Renal cortex interstitium (tissue), 15 donors: ENCODE results near the gene GCKR. TPM values are rescaled to one million over a fixed set of nuclear protein-coding genes. Genes with fewer than 3 reads are reported as not detected.

Source experiments
- DNase-seq, 11 donors: peaks; one replicate each; pipeline ENCODE4 v3.0.0-alpha.2; 2013; ENCODE audit warnings: low read depth in 9 of 11, low spot score in 4 of 11; ENCODE audit errors: extremely low read depth in 1 of 11
- long read RNA-seq, 16 experiments: transcript quantifications; one replicate each; lab custom pipeline, GENCODE V29; 2026
- polyA plus RNA-seq, 3 donors: library from polyadenylated mRNA; unstranded; fragments of 120-200 nt; gene quantifications; one replicate each; pipeline ENCODE4 v1.2.1, GENCODE V29; 2013; ENCODE audit not compliant: insufficient read length in 3 of 3

The GCKR gene
- under 1 TPM in 2 of 3 donors, not detected in 1; 0.20 to 0.38 TPM for polyA plus RNA-seq
- long read RNA-seq, donor 1, result 0 reads
- long read RNA-seq, donor 2, result 0 reads
- long read RNA-seq, donor 3, result 0 reads
- long read RNA-seq, donor 4, result 0 reads
- long read RNA-seq, donor 5, result 0 reads
- long read RNA-seq, donor 6, result 0 reads
- long read RNA-seq, donor 7, result 0 reads
- long read RNA-seq, donor 8, result 0 reads
- long read RNA-seq, donor 9, result 0 reads
- long read RNA-seq, donor 10, result 0 reads
- long read RNA-seq, donor 11, result 0 reads
- long read RNA-seq, donor 12, result 0 reads
- long read RNA-seq, donor 13, result 0 reads
- long read RNA-seq, donor 14, result 0 reads
- long read RNA-seq, donor 15, result 0 reads
- long read RNA-seq, donor 16, result 0 reads

DNA sequence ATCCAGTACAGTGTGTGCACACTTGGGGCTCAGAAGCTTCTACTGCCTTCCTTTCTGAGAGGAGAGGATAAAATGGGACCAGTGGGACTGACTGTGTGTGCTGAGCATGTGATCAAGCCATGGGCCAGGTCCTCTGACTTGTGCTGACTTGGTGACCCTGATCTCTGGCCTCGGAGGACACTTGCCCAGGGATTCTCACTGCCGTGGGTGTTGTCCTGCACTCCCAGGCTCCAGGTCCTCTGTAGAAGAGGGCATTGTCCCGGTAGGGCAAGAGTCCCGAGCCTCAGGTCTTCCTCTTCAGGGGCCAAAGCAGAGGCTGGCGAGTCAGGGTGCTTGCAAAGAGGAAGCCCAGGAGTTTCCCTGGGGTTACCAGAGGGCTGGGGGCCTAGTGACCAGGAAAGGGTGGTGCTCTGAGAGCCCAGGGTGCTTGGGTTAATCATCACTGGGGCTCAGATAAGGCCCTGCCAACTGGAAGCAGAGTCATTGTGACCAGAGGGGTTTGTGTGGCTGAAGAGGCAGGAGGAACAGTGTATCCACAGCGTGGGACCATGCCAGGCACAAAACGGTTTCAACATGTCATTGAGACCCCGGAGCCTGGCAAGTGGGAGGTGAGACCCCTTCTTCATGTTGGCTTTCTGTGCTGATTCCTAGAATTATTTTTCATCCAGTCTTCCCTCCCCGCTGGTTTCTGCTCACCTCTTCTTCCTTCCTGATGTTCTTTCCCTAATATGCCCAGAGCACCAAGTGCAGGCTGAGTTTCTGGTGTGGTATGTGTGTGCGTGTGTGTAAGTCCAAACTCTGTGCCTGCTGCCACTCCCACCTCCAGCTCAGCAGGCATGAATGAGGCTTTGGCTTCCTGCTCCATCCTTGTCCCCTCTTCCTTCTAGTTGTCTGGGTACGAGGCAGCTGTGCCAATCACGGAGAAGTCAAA is at the start of gene GCKR:
Gene GCKR, plus strand, starts transcription at position 483 of the 931 bp plus-strand sequence. Its CDS starts 66 bp downstream, at position 549.
- no peak for DNase-seq

DNA sequence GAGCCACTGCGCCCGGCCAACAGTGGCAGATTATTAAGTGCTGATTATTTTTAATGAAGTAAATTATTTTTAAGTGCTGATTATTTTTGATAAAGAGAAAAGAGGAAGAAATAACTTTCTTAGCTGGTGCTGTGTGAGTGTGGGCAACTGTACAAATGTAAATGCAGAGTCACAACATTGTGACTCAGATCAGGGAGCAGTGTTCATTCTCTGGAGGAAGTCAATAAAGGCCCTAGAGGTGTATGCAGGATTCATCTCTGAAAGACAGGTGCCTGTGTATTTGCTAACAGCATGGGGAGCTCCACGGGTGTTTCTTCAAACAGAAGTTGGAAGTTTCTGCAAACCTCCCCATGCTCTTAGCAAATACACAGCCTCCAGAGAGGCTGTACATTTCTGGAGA is 48.3 kb upstream of the GCKR start:
- no peak for DNase-seq

- DNase-seq, result no peak
Observed at GRCh38 chr2:27451095-27451494, 45.5 kb upstream of the GCKR start.

DNA sequence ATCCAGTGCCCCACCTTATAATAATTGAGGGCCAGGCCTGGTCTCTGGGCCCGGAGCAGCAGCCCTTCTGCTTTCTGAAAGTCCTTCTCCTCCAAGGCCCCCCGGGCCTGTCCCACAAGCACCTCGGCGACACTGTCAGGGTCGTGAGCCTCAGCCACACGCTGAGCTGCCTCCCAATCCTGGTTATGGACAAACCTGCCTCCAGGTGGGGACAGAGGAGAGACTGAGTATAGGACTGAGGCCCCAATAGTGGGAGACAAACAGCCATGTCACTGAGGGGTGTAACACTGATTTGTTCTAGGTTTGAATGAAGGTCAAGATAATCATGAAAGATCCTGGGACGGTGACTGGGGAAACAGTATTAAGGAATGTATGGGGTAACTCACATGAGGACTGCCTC is 42.7 kb upstream of the GCKR start:
- no peak for DNase-seq

- no peak for DNase-seq
Observed at GRCh38 chr2:27461118-27461517, 35.5 kb upstream of the GCKR start.

DNA sequence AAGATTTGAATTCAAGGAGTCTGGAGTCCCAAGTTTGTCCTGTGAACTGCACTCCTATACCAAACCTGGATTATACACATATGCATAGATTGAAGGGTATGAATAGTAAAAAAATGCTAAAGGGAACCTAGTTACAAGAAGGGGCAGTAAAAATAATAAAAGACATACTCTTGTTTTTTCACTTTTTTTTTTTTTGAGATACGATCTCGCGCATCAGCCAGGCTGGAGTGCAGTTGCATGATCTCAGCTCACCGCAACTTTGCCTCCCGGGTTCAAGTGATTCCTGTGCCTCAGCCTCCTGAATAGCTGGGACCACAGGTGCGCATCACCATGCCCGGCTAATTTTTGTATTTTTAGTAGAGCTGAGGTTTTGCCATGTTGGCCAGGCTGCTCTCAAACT is 32.2 kb upstream of the GCKR start:
- no peak for DNase-seq

- no peak for DNase-seq
Observed at GRCh38 chr2:27471961-27472360, 24.7 kb upstream of the GCKR start.

GRCh38 chr2:27485496-27485895 is 11.1 kb upstream of the GCKR start:
- DNase-seq, result no peak

GRCh38 chr2:27489118-27489497 is 7.5 kb upstream of the GCKR start:
- DNase-seq, result peak in 1 of 11 donors; percentile 15

DNA sequence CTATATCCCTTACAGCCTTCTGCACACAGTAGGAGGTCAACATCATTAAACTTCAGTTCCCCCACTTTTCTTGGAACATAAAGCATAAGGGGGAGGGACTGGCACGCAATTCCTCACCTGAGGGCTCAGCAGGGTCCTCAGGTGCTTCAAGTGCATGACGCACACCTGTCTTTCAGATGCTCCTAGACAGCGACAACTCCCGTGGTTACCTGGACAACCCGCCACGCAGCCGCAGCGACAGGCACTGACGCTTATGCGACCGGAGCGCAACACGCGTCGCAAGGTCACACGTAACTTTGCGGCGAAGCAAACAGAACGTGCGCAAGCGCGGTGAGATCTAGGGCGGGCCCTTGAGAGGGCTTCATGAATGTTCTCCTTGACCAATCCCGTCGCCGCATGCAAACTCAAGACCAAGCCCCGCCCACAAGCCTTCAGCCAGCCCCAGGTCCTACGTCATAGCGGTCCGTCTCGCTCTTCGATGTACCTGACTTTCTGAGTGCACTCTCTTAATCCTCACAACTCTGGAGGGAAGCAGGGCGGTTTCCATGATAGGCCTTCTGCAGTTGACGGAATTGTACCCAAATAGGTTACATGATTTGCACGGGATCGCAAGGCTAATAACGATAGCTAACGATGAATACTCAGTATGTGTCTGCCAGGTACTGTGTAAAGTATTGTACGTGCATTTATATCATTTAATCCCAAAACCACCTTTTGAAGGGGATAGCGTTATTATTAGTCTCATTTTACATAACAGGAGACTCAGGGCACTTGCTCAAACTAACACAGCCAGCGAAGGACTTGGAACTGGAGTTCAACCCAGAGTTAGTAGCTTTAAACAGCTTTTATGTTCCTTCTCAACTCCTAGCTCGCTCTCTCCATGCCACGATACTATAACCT is 6.9 kb upstream of the GCKR start, which contains the start of gene IFT172:
Gene IFT172, minus strand, starts transcription at position 246 of the 900 bp plus-strand sequence. Its CDS starts 90 bp downstream, at position 156.
- peak; percentile 95 to 99 (median 98) for DNase-seq

DNA sequence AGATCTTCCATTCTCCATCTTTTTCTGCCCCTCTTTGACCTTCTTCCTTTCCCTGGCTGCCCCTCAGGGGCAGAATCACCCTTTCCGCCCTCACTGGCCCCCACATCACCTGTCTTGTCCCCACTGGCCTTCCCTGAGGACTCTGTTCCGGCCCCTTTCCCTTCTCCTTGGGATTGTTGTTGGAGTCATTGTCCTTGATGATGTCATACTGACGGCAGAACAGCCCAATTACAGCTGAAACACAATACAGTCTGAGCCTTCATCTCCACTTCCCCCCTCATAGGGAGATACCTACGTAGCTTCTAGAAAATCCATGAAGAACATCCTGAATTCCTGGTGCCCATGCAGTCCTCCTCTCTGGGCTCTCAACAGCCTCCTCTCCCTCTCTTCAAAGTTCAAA is 4.1 kb upstream of the GCKR start:
- DNase-seq, result no peak

GRCh38 chr2:27493948-27494283 is 2.7 kb upstream of the GCKR start:
- DNase-seq, result no peak

DNA sequence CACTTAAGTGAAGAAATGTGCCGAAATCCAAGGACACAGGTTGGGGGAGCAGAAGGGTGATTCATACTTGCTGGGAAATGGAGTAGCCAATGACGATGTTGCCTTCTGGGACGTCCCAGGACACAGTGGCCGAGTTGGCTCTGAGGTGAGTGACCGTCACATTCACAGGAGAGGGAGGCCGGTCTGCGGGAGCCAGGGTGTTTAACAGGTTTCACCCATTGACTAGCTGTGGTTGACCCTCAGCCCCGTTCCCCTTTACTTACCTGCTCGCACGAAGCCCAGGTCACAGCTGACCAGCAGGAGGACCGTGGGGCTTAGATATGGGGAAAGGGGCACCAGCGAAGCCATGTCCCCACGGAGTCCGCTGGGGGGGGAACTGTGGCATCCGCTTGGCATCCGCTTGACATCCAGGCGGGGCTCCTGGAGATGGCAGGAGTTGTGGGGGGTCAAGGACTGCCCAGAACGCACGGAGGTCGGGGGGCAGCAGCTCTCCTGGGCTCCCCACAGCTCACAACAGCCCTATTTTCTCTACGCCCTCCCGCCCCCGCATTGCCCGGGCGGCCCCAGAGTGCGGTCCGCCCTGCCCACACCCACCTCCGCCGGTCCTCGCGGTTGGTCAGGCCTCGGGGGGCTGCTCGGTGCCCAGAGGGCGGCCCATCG is 2.2 kb upstream of the GCKR start:
- DNase-seq, result no peak

- DNase-seq, result peak in 1 of 11 donors; percentile 36
Observed at GRCh38 chr2:27494944-27495554, 1.6 kb upstream of the GCKR start, which contains the start of gene FNDC4. Gene FNDC4 (minus strand): TSS chr2:27495200. CDS start chr2:27494679, 521 bp downstream.

DNA sequence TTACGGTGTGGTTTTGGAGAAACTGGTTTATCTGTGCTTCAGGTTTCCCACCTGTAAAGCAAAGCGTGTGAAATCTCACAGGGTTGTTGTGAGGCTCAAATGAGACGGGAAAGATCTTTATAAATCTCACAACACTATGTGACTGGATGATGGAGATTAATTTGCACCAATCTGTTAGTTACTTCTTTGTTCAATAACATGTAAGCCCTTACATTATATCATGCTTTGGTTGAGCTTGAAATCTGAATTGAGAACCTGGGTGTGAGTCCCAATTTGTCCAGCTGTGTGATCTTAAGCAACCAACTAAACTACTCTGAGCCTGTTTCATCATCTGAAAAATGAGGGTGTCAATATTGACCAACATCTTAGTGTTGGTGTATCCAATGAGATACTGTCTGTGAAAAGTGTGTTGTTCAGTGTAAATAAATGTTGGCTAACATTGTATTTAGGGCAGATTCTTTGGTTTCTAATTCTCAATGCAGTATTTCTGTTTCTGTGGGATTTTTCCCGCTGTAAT is 741 bp upstream of the GCKR start:
- no peak for DNase-seq

GRCh38 chr2:27497288-27497627 is 619 bp downstream of the GCKR start:
- no peak for DNase-seq

- DNase-seq, result no peak
Observed at GRCh38 chr2:27498975-27499374, 2.3 kb downstream of the GCKR start.

- no peak for DNase-seq
Observed at GRCh38 chr2:27501042-27501441, 4.4 kb downstream of the GCKR start.
